NCI-H748 treated with DMSO at 0.1 percent for 48 hours (cell line): ENCODE data around the gene PIK3R6.

Experiments
- DNase-seq: peaks from one replicate; lab custom pipeline; 2025; lab: John Stamatoyannopoulos, UW

Gene PIK3R6

DNA sequence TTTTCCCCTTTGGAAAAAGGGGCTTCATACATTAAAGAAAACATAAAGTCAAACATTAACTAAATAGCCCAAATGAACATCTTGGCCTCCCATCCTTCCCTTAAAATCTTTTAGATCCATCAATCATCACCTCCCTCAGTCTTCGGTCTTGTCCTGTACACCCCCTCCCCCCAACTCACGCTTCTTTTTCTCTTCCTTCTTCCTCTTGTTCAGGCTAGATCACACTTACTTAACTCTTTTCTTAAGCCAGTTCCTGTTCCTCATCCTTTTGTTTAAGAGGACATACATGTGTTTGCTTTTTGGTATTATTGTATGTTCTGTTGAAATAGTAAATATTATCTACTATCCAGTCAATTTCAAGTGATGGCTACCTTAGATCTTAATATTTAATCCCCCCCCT is 73.8 kb downstream of the PIK3R6 start:
- no peak for DNase-seq

- no peak for DNase-seq
These were observed 74.8 kb downstream of the PIK3R6 start for GRCh38 chr17:8792646-8793045.

GRCh38 chr17:8791910-8792270 is 75.6 kb downstream of the PIK3R6 start:
- DNase-seq = no peak

DNA sequence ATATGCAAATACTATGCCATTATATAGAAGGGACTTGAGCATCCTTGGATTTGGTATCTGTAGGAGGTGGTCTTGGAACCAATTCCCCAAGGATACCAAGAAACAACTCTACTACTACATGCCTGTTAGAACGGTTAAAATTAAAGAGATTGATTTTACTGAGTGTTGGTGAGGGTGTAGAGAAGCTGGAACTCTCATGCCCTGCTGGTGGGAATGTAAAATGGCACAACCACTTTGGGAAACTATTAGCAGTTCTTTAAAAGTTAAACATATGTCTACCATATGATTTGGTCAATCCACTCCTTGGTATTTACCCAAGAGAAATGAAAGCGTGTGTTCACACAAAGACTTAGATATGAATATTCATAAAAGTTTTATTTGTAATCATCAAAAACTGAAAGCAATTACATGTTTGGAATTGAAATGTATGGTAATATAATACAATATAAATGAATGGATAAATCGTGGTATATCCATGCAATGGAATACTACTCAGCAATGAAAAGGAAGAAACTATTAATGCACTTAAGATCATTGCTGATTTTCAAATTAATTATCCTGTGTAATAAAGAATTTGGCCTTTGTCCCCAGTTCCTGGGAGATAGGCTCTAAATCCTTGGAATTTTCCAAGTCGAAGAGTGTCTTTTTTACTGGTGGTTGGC is 76.1 kb downstream of the PIK3R6 start:
- DNase-seq = no peak

DNA sequence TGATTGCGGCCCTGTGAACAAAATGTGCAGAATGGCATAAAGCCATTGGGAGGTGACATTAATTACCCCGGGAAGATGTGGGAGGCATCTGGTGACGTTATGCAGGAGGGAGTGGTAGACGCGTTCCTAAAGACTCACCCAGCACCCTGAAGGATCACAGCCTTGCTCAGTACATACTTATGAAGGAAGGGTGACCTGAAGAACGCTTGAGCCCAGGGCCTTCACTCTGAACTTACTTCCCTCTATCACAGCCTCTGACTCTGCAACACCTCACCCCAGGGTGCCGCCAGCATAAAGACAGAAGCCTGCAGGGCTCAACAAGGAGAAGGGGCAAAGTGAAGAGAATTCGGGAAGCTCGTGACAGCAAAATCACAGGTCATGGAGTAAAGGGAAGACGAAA is 77.7 kb downstream of the PIK3R6 start:
- DNase-seq = no peak

DNA sequence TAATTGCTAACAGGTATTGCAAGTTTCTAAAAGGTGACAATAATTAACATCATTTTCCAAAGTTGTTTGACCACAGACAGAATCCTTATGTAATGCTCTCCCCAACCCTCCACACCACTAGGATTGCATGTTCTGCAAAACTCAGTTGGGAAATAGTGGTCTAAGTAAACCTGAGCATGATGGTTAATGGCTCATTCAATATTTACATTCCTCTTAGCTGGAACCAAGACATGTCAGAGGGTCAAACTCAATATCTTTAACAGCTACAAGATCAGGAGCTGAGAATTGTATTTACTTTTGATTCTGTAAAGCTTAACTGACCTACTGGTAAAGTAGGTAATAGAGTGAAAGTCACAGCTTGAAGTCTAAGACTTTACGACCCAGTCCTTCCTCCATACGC is 78.5 kb downstream of the PIK3R6 start:
- DNase-seq = no peak

DNA sequence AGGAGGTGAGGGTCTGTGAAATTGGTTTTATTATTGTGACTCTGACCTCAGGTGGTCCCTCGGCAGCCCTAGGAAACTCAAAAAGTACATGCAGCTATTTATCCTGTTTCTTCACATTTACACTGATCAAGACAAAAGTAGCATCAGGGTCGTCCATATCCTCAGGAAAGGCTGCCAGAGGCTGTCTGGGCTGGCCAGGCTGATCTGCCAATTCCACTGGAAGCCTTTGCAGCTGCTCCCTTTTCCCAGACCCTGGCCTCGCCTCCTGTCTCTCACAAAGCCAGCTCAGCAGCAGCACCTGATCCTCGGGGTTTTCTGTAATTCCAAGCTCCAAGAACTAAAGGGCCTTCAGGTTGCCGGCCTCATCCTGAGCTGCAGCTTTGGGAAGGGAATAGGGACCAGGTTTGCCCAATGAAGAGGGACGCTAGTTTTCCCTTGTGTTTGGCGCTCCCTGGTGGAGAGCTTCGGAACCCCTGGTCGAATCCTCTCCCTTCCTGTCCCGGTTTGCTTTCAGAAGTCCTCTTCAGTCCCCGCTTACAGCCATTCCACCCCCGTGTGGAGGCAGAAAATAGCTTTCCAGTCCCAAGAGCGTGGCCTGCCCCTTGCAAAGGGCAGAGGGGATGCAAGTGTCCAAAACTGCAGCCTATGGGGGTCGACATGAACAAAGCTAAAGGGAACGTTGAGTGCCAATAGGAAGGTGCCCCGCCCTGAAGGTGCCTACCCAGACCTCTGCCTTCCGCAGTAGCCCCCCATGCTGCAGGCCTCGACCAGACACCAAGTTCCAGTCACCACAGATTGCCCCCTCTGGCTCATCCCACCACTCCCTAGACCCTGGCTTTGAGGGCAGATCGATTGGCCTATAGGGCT is 81.7 kb downstream of the PIK3R6 start:
- DNase-seq = peak; percentile 69

- no peak for DNase-seq
These were observed 85.3 kb downstream of the PIK3R6 start for GRCh38 chr17:8782176-8782575.

GRCh38 chr17:8781776-8782175 is 85.7 kb downstream of the PIK3R6 start:
- DNase-seq = no peak

- no peak for DNase-seq
These were observed 90.6 kb downstream of the PIK3R6 start for GRCh38 chr17:8776881-8777280.

- no peak for DNase-seq
These were observed 91.2 kb downstream of the PIK3R6 start for GRCh38 chr17:8776248-8776647.

GRCh38 chr17:8766731-8767130 is 100.7 kb downstream of the PIK3R6 start:
- no peak for DNase-seq

- DNase-seq = no peak
These were observed 105.5 kb downstream of the PIK3R6 start for GRCh38 chr17:8762012-8762411.

- no peak for DNase-seq
These were observed 109.3 kb downstream of the PIK3R6 start, which contains the start of gene SPDYE4 for GRCh38 chr17:8758137-8758596. SPDYE4 (minus strand) TSS chr17:8758546; CDS start chr17:8758382, 164 bp downstream.

- no peak for DNase-seq
These were observed 110.3 kb downstream of the PIK3R6 start for GRCh38 chr17:8757189-8757588.

- no peak for DNase-seq
These were observed 111.8 kb downstream of the PIK3R6 start for GRCh38 chr17:8755590-8756255.

DNA sequence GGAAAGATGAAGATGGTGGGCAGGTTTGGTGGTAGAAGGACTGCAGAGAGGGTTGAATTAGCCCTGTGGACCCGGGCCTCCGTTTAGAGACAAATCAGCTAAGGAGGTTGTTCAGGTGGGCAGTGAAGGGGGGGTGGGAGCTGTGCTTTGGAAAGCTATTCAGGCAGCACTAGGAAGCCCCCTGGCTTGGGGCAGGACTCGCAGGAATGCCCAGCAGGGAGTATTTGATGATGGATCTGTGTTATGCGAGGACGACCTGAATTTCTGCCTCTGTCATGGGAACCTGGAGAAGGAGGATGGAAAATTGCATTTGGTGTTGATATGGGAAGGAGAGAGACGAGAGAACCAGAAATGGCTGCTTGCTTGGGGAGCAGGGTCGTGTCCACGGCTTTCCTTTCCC is 112.6 kb downstream of the PIK3R6 start:
- DNase-seq = no peak

DNA sequence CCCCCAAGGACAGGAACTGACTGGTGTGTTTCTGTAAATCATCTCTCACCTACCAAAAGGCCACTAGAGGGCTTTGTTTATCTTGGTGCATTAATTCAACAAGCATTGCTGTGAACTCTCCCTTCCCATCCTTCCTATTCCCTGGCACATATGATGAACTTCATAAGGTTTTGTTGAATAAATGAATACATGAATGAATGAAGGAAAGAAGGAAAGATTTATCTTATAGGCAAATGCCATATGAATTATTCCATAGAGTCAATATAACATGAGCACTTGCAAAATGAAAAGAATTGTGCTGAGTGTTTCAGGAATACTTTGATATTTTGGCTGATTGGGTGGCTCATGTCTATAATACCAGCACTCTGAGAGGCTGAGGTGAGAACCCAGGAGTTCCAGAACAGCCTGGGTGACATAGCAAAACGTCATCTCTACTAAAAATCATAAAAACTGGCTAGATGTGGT is 113.5 kb downstream of the PIK3R6 start:
- peak; percentile 67 for DNase-seq

DNA sequence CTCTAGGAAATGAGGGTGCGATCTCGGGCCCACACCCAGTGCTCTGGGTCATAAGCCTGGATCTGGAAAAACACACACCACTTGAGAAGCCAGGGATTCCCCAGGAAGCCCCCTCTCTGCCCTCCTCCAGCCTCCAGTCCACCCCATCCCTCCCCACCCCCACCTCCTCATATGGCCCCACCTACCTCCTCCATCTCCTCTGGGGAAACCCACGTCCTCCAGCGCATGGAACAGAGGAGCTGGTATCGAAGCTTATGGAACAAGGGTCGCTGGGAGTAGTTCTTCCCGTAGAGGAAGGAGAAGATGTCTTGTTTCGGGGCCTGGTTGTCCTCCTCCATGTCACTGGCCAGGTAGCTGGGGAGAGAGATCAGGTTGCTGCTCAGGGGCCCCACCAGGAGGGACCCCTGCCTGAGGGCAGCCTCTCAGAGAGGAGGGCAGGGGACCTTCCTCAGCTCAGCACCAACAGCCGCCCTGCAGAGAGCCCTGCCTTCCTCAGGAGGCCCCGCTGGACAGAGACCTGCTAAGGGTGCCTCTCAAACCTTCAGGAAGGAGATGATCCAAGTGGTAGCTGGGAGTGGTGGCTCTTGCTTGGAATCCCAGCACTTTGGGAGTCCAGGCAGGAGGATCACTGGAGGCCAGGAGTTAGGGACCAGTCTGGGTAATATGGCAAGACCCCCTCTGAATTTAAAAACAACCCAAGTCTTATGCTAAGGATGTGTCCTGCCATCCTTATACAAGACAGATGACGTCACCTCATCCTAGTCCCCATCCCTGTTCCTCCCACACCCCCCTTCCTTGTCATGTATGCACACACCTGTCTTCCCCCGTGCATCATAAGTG is 114.1 kb downstream of the PIK3R6 start:
- DNase-seq = no peak
